SH-SY5Y (cell line): ENCODE measurements around the gene AP2S1.

ENCODE experiments used
- GATA2 ChIP-seq: IDR thresholded peaks from 2 replicates; pipeline ENCODE4 v1.6.1; 2011; ENCODE audit warnings: mild to moderate bottlenecking, low read depth, low read length
- GATA3 ChIP-seq: IDR thresholded peaks from 2 replicates; pipeline ENCODE4 v1.6.1; 2011; ENCODE audit warnings: low read depth, mild to moderate bottlenecking, low read length, moderate library complexity

- no peak for TF ChIP-seq GATA2
- no peak for TF ChIP-seq GATA3
These were observed 36.7 kb downstream of the AP2S1 start for GRCh38 chr19:46813839-46814358.
